OCI-LY3 (cell line): ENCODE data around the gene FGF16.
"Not testable (repeated sequence)": the region's sequence is repeated elsewhere in the genome, so short reads cannot be mapped to it uniquely, and the experiment has no call there.

ENCODE experiments used
- H2AFZ ChIP-seq: fragments of 200-600, 300-600 bp; shearing (Covaris generic); 2 replicates; pipeline ENCODE4 v1.6.0; 2014; ENCODE audit warnings: antibody characterized with exemption, low read depth, low read length
- H3K27ac ChIP-seq: fragments of 200-600, 300-600 bp; sonication (generic); 2 replicates; pipeline ENCODE4 v1.5.1; 2014; ENCODE audit warnings: mild to moderate bottlenecking, low read length, moderate library complexity, mixed read lengths
- H3K27me3 ChIP-seq: fragments of 200-600, 300-600 bp; sonication (generic); 2 replicates; pipeline ENCODE4 v1.6.1; 2014; ENCODE audit warnings: low read depth, low read length, mixed read lengths
- H3K36me3 ChIP-seq: fragments of 200-600, 300-600 bp; sonication (generic); replicated peaks from 2 replicates; pipeline ENCODE3; 2014; ENCODE audit warnings: low read depth, low read length, mixed read lengths
- H3K4me1 ChIP-seq: fragments of 300-600, 200-600 bp; sonication (generic); 2 replicates; pipeline ENCODE4 v1.6.1; 2014; ENCODE audit warnings: low read length, mixed read lengths
- H3K4me2 ChIP-seq: fragments of 200-600, 300-600 bp; sonication (generic); 2 replicates; pipeline ENCODE4 v1.6.1; 2014; ENCODE audit warnings: low read length, mixed read lengths
- H3K4me3 ChIP-seq: fragments of 300-600, 200-600 bp; sonication (generic); 2 replicates; pipeline ENCODE4 v1.5.1; 2014; ENCODE audit warnings: antibody characterized with exemption, mild to moderate bottlenecking, low read length, moderate library complexity
- H3K79me2 ChIP-seq: fragments of 300-600, 200-600 bp; shearing (Covaris generic); 2 replicates; pipeline ENCODE4 v1.6.1; 2014; ENCODE audit warnings: mild to moderate bottlenecking, low read length, mixed read lengths
- H3K9ac ChIP-seq: fragments of 300-600, 200-600 bp; shearing (Covaris generic); 2 replicates; pipeline ENCODE4 v1.6.0; 2014; ENCODE audit warnings: mild to moderate bottlenecking, low read length, moderate library complexity
- H3K9me3 ChIP-seq: fragments of 200-600, 300-600 bp; shearing (Covaris generic); 2 replicates; pipeline ENCODE4 v1.6.1; 2014; ENCODE audit warnings: low read length, mixed read lengths; ENCODE audit not compliant: insufficient read depth
- H4K20me1 ChIP-seq: fragments of 200-600, 300-600 bp; sonication (generic); 2 replicates; pipeline ENCODE4 v1.6.1; 2016; ENCODE audit warnings: low read length, mixed read lengths; ENCODE audit not compliant: insufficient read depth
- EZH2phosphoT487 ChIP-seq: fragments of 200-600 bp; shearing (Covaris generic); IDR thresholded peaks from 2 replicates; pipeline ENCODE4 v1.6.1; 2018; ENCODE audit warnings: antibody characterized with exemption, mixed run types, low read depth
- TF ChIP-seq, protein P1 (sequence below): fragments of 200-600, 300-600 bp; sonication (generic); IDR thresholded peaks from 2 replicates; pipeline ENCODE4 v1.5.1; 2014; ENCODE audit warnings: antibody characterized with exemption, low read length, low read depth

Gene FGF16

DNA sequence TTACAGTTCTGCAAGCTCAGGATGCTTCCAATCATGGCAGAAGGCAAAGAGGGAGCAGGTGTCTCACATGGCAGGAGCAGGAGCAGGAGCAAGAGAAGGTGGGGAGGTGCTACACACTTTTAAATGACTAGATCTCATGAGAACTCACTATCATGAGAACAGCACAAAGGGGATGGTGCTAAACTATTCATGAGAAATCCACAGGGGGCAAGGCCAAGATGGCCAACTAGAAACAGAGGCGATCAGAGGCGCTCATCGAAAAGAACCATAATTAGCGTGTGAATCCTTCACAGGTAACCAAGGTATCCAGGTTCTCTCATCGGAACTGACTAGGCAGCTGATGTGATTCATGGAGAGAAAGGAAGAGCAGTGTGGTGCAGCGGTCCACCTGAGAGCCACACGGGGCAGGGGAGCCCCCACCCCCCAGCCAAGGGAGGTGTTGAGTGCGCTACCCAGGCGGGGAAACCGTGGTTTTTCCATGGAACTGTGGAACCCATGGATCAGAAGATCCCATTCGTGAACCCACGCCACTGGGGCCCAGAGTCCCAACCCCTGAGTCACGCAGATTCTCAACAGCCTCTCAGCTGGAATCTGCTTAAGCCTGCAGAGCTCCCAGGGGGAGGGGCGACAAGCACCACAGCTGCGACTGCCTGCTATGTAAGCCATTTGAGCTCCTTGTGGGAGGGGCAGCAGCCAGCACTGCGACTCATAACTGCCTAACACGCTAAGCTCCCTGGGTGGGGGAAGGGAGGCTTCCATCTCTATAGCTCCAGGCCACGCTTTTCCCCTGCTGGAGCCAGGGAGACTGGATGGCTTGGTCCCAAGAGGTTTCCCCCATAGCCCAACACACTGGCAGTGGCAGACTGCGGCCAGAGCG is 46.7 kb downstream of the FGF16 start:
- Histone ChIP-seq H2AFZ (no peak overlapping the region), H3K4me3 (no peak overlapping the region), H3K27ac (no peak overlapping the region), H3K9me3 (no peaks in the 10 kb centered on the region), H4K20me1 (no peaks in the 10 kb centered on the region), H3K4me1 (no peaks in the 10 kb centered on the region), H3K27me3 (no peaks in the 10 kb centered on the region), H3K4me2 (no peak overlapping the region), H3K9ac (no peak overlapping the region), H3K36me3 (no peaks in the 10 kb centered on the region), H3K79me2 (no peaks in the 10 kb centered on the region)
- TF ChIP-seq EZH2phosphoT487 = no peak
- TF ChIP-seq, protein P1, sequence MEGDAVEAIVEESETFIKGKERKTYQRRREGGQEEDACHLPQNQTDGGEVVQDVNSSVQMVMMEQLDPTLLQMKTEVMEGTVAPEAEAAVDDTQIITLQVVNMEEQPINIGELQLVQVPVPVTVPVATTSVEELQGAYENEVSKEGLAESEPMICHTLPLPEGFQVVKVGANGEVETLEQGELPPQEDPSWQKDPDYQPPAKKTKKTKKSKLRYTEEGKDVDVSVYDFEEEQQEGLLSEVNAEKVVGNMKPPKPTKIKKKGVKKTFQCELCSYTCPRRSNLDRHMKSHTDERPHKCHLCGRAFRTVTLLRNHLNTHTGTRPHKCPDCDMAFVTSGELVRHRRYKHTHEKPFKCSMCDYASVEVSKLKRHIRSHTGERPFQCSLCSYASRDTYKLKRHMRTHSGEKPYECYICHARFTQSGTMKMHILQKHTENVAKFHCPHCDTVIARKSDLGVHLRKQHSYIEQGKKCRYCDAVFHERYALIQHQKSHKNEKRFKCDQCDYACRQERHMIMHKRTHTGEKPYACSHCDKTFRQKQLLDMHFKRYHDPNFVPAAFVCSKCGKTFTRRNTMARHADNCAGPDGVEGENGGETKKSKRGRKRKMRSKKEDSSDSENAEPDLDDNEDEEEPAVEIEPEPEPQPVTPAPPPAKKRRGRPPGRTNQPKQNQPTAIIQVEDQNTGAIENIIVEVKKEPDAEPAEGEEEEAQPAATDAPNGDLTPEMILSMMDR = no peak

DNA sequence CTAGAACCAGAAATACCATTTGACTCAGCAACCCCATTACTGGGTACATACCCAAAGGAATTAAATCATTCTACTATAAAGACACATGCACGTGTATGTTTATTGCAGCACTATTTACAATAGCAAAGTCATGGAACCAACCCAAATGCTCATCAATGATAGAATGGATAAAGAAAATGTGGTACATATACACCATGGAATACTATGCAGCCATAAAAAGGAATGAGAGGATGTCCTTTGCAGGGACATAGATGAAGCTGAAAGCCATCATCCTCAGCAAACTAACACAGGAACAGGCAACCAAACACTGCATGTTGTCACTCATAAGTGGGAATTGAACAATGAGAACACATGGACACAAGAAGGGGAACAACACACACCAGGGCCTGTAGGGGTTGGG is 53.0 kb downstream of the FGF16 start:
- not testable (repeated sequence) for H3K27ac ChIP-seq, H2AFZ ChIP-seq, H3K36me3 ChIP-seq, H4K20me1 ChIP-seq, H3K4me1 ChIP-seq, H3K9me3 ChIP-seq, H3K4me2 ChIP-seq, H3K9ac ChIP-seq, H3K79me2 ChIP-seq, H3K4me3 ChIP-seq, H3K27me3 ChIP-seq

DNA sequence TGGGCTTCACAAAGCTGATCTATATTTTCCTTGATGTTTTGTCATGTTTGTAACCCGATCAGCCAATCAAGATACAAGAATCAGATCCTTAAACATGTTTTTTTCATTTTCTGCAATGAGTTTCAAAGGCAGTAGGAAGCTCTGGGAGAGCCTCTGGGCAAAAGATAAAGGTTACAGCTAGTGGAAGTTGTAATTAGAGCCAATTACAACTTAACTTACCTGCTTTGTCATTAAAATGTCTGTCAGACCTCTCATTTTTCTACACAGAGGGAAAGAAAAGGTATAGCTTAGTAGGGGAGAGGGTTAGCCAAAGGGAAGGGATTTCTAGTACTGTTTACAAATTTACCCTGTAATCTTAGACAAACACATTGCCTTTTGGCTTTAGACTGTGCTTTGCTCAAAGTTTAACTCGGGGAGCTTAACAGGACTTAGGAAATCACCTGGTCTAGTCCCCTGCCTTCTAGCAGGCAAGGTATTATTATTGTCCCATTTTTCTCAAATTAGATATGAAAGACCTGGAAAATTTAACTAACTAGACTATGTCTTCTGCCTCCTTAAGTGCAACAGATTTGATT is 55.8 kb downstream of the FGF16 start:
- Histone ChIP-seq H3K27me3 (no peaks in the 10 kb centered on the region), H3K4me3 (no peak overlapping the region), H3K9me3 (no peaks in the 10 kb centered on the region), H2AFZ (no peak overlapping the region), H3K4me1 (peaks cover 5% of the 10 kb centered on the region; the same call in 1 of the 2 replicates), H3K9ac (no peak overlapping the region), H3K27ac (no peak overlapping the region), H3K36me3 (peaks cover 5% of the 10 kb centered on the region), H3K4me2 (no peak overlapping the region), H4K20me1 (no peaks in the 10 kb centered on the region), H3K79me2 (no peaks in the 10 kb centered on the region)
- TF ChIP-seq, protein P1 = no peak
- no peak for TF ChIP-seq EZH2phosphoT487

DNA sequence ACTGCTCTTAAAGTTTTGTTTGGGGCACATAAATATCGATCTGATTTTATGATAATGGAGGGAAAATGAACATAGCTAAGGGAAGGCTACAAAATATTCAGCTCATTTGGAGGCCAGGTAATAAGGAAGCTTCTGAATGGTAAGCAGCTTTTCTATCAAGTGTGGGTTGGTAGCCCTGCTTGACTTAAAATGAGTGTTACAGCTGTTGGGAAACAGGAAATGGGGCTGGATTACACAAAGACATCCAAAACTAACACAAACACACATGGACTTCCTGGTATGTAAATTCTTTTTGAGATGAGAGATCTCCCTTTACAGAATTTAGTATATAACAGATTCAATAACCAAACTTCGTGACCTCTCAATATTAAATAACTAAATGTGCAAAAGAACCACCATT is 58.0 kb downstream of the FGF16 start:
- H3K27ac ChIP-seq = no peak overlapping the region
- no peak overlapping the region for H3K4me2 ChIP-seq
- TF ChIP-seq, protein P1 = no peak
- no peak for TF ChIP-seq EZH2phosphoT487

More for the DNA sequence above, 58.0 kb downstream of the FGF16 start:
- Histone ChIP-seq H3K79me2 (no peaks in the 10 kb centered on the region), H3K9ac (no peak overlapping the region), H4K20me1 (no peaks in the 10 kb centered on the region), H3K9me3 (no peaks in the 10 kb centered on the region), H3K4me1 (peaks cover 5% of the 10 kb centered on the region; the same call in 1 of the 2 replicates), H3K4me3 (no peak overlapping the region), H3K27me3 (no peaks in the 10 kb centered on the region), H3K36me3 (peaks cover 9% of the 10 kb centered on the region), H2AFZ (no peak overlapping the region)
